K562 (cell line): Measurements from ENCODE around the gene PACS2. TPM values are rescaled to one million over a fixed set of nuclear protein-coding genes. Genes with fewer than 3 reads are reported as not detected.

ENCODE experiments used
- ATAC-seq: fragments of 200-7000 bp; cut with Tn5 transposase; 3 replicates; pipeline ENCODE4 v1.9.1; 2020; ENCODE audit warnings: moderate library complexity
- BruUV-seq: library from RNA; stranded (reverse); fragments of 400-500 nt; replicated peaks from 2 replicates; lab custom pipeline; 2021; lab: Mats Ljungman, UMichigan
- CTCF ChIA-PET: fragments of 300-600 bp; formaldehyde crosslinking; extraction: SDS; loops from one replicate; lab custom pipeline; 2021; ENCODE audit warnings: low intra/inter-chr PET ratio; lab: Yijun Ruan, JAX
- POLR2A ChIA-PET: fragments of 300-600, 350-650 bp; sonication (Branson Sonifier 250); formaldehyde crosslinking; extraction: SDS; loops from one replicate; lab custom pipeline; 2021; ENCODE audit warnings: antibody characterized with exemption, inconsistent platforms; lab: Yijun Ruan, JAX
- DNase-seq, 4 experiments: peaks; one replicate each; pipeline versions ENCODE4 v3.0.0 to v3.0.0-alpha.2; 2011 to 2018; ENCODE audit warnings: low spot score in 3 of 4, mixed read lengths in 3 of 4; ENCODE audit errors: extremely low read depth in 1 of 4
- FAIRE-seq: peaks from 2 replicates; lab custom pipeline; 2011; peaks lifted over from hg19 to GRCh38; lab: Jason Lieb, UNC
- H2AFZ ChIP-seq: 2 replicates; pipeline ENCODE4 v1.6.0; 2011; ENCODE audit warnings: low read depth, low read length, control low read depth, inconsistent platforms
- H3K27ac ChIP-seq: fragments of 200-600 bp; 3 replicates; pipeline ENCODE4 v1.8.0; 2011; ENCODE audit warnings: low read depth, mild to moderate bottlenecking, control low read depth, inconsistent platforms, low read length, moderate library complexity, mixed read lengths; ENCODE audit errors: extremely low read depth
- H3K27me3 ChIP-seq, 2 experiments: fragments of 300-600 bp in 1 of 2; 2 replicates in 1 of 2; 3 replicates in 1 of 2; pipeline versions ENCODE4 v1.6.0 to v1.8.0; 2011; ENCODE audit warnings: inconsistent platforms in 2 of 2, low read length in 2 of 2, mild to moderate bottlenecking in 1 of 2, mixed read lengths in 1 of 2, moderate library complexity in 1 of 2; ENCODE audit not compliant: control insufficient read depth in 2 of 2, insufficient read depth in 2 of 2
- H3K36me3 ChIP-seq: fragments of 300-600 bp; 3 replicates; pipeline ENCODE4 v1.8.0; 2011; ENCODE audit warnings: mild to moderate bottlenecking, low read length, inconsistent platforms; ENCODE audit not compliant: control insufficient read depth, insufficient read depth
- H3K4me1 ChIP-seq, 2 experiments: fragments of 200-600 bp in 1 of 2; replicated peaks in 1 of 2; 2 replicates in 1 of 2; 3 replicates in 1 of 2; pipeline versions ENCODE4 v1.5.1 to v1.8.0; 2011; ENCODE audit warnings: inconsistent platforms in 2 of 2, low read length in 2 of 2, mild to moderate bottlenecking in 1 of 2, mixed read lengths in 1 of 2, moderate library complexity in 1 of 2; ENCODE audit not compliant: control insufficient read depth in 2 of 2, insufficient read depth in 2 of 2
- H3K4me2 ChIP-seq: 2 replicates; pipeline ENCODE4 v1.6.1; 2011; ENCODE audit warnings: low read length, control low read depth, inconsistent platforms, mixed read lengths; ENCODE audit not compliant: insufficient read depth
- H3K4me3 ChIP-seq: fragments of 200-600 bp; sonication (generic), shearing (Covaris generic); 2 replicates; pipeline ENCODE4 v1.5.1; 2016; ENCODE audit warnings: control low read depth, inconsistent platforms
- H3K79me2 ChIP-seq: fragments of 200-600 bp; 3 replicates; pipeline ENCODE4 v1.8.0; 2011; ENCODE audit warnings: low read length, inconsistent platforms; ENCODE audit not compliant: control insufficient read depth, insufficient read depth
- H3K9ac ChIP-seq, 2 experiments: 2 replicates each; pipeline versions ENCODE4 v1.6.0 to v1.6.1; 2011; ENCODE audit warnings: low read depth in 2 of 2, low read length in 2 of 2, control low read depth in 1 of 2, inconsistent platforms in 1 of 2, mild to moderate bottlenecking in 1 of 2, mixed read lengths in 1 of 2; ENCODE audit not compliant: insufficient read depth in 1 of 2
- H3K9me1 ChIP-seq: one replicate; pipeline ENCODE4 v1.6.0; 2011; ENCODE audit warnings: inconsistent platforms, mild to moderate bottlenecking, low read length, moderate library complexity; ENCODE audit not compliant: control insufficient read depth, insufficient read depth
- H3K9me3 ChIP-seq: replicated peaks from 2 replicates; pipeline ENCODE4 v1.5.1; 2011; ENCODE audit warnings: low read depth, low read length, inconsistent platforms; ENCODE audit not compliant: control insufficient read depth, insufficient read depth
- H4K20me1 ChIP-seq: replicated peaks from 2 replicates; pipeline ENCODE4 v1.6.1; 2011; ENCODE audit warnings: low read length, inconsistent platforms, mixed read lengths; ENCODE audit not compliant: control insufficient read depth, insufficient read depth
- ETS2 ChIP-seq: IDR thresholded peaks from 2 replicates; pipeline ENCODE4 v1.6.1; 2016; ENCODE audit warnings: borderline replicate concordance, missing genetic modification characterization, mild to moderate bottlenecking, moderate library complexity, missing compliant biosample characterization; ENCODE audit not compliant: poor library complexity, severe bottlenecking
- EZH2 ChIP-seq: IDR thresholded peaks from 2 replicates; pipeline ENCODE4 v1.6.1; 2012; ENCODE audit warnings: low read depth, mild to moderate bottlenecking, inconsistent platforms, low read length, borderline replicate concordance
- HDAC2 ChIP-seq: fragments of 450-650 bp; IDR thresholded peaks from 2 replicates; pipeline ENCODE4 v1.6.1; 2016; ENCODE audit warnings: mild to moderate bottlenecking
- KAT2B ChIP-seq: IDR thresholded peaks from one replicate; pipeline ENCODE4 v1.6.1; 2012; ENCODE audit warnings: low read depth, mild to moderate bottlenecking, control low read depth, inconsistent platforms, low read length, moderate library complexity
- NCOA2 ChIP-seq, 2 experiments: fragments of 450-650 bp; IDR thresholded peaks; 2 replicates each; pipeline ENCODE4 v1.6.1; 2018; ENCODE audit warnings: mild to moderate bottlenecking in 2 of 2, moderate library complexity in 1 of 2; ENCODE audit not compliant: partially characterized antibody in 2 of 2
- RFX1 ChIP-seq: fragments of 450-650 bp; IDR thresholded peaks from 2 replicates; pipeline ENCODE4 v1.6.1; 2016; ENCODE audit warnings: mild to moderate bottlenecking, moderate library complexity
- SNRNP70 ChIP-seq: fragments of 200-400 bp; formaldehyde crosslinking; optimal IDR thresholded peaks from 2 replicates; pipeline ENCODE3; 2017; ENCODE audit warnings: low read depth, low read length
- ZBED1 ChIP-seq: IDR thresholded peaks from 2 replicates; pipeline ENCODE4 v1.6.1; 2014
- ZBTB1 ChIP-seq: sonication (generic); formaldehyde crosslinking; IDR thresholded peaks from 2 replicates; pipeline ENCODE4 v1.8.1; 2023; ENCODE audit warnings: missing genetic modification reagents, low read depth, mild to moderate bottlenecking, borderline replicate concordance
- ZBTB43 ChIP-seq: sonication (generic); formaldehyde crosslinking; IDR thresholded peaks from 2 replicates; pipeline ENCODE4 v1.8.0; 2023; ENCODE audit warnings: mild to moderate bottlenecking, missing genetic modification reagents
- ZNF143 ChIP-seq: sonication (generic); formaldehyde crosslinking; IDR thresholded peaks from 2 replicates; pipeline ENCODE4 v1.9.0; 2022; ENCODE audit warnings: mild to moderate bottlenecking, missing genetic modification reagents
- ZNF41 ChIP-seq: fragments of 250-450 bp; sonication (Bioruptor Pico); conservative IDR thresholded peaks from 2 replicates; pipeline ENCODE4 v1.4.0; 2020; ENCODE audit warnings: mild to moderate bottlenecking
- ZZZ3 ChIP-seq: fragments of 450-650 bp; IDR thresholded peaks from 2 replicates; pipeline ENCODE4 v1.6.1; 2016; ENCODE audit warnings: antibody characterized with exemption, mild to moderate bottlenecking, moderate library complexity
- WGBS: fragments of 100-300 bp; shearing (Covaris generic); methylation state at CpG from one replicate; pipeline ENCODE4 v1.1.6; 2016; ENCODE audit warnings: low coverage, mixed read lengths; ENCODE audit not compliant: insufficient coverage; ENCODE audit errors: missing lambda C conversion rate; 5-methylcytosine and 5-hydroxymethylcytosine counted together
- in situ Hi-C: fragments of 300-500 bp; cut with MboI; formaldehyde crosslinking; loops from 4 replicates; pipeline ENCODE4 v1.15.0; 2018; ENCODE audit warnings: inconsistent platforms, mixed read lengths
- intact Hi-C: fragments of 100-400 bp; cut with micrococcal nuclease; formaldehyde crosslinking; loops from 2 replicates; pipeline ENCODE4 v1.14.2; 2022
- polyA plus RNA-seq, 8 experiments: library from polyadenylated mRNA; depleted of rRNA in 4 of 8; stranded (reverse) in 5 of 8; unstranded in 3 of 8; fragments of >200 nt; fragmentation: Nextera tagmentation in 2 of 8; fragmentation: Illumina TruSeq in 1 of 8; extraction: Ambion mirVana in 2 of 8; extraction: Trizol in 1 of 8; gene quantifications; 2 replicates each; pipeline versions ENCODE4 v1.2.1 to v1.2.3, GENCODE V29; 2011 to 2014; ENCODE audit warnings: inconsistent platforms in 1 of 8, missing spikeins in 1 of 8
- total RNA-seq, 7 experiments: library from RNA; depleted of rRNA in 6 of 7; stranded (reverse); fragments of >200 nt in 6 of 7; fragmentation: Illumina TruSeq in 2 of 7; extraction: Trizol in 2 of 7; gene quantifications; 2 replicates each; pipeline versions ENCODE4 v1.2.1 to v1.2.3, GENCODE V29; 2011 to 2021; ENCODE audit warnings: low replicate concordance in 1 of 7

PACS2 gene
- total and polyA plus RNA-seq, 9 of the 15 experiments (the other 6 are each of a cell fraction or from before 2014, with no cell fraction given) = 0.11 to 20.8 (median 9.9) TPM

GRCh38 chr14:105337433-105337832 is 22.9 kb downstream of the PACS2 start:
- Histone ChIP-seq H3K27me3 (no peaks in the 10 kb centered on the region), H4K20me1 (0 out of 2 replicates have a peak, but pooled peaks cover 4% of the 10 kb centered on the region), H3K9ac (peak overlapping the region in 1 of 2 experiments; percentile 48; a peak in 1 of 4 replicates), H3K36me3 (no peaks in the 10 kb centered on the region), H3K4me1 (peaks cover 0 to 37% of the 10 kb centered on the region in 2 experiments; a peak in 2 of 5 replicates), H2AFZ (no peak overlapping the region), H3K79me2 (no peaks in the 10 kb centered on the region; the same call in 2 of the 3 replicates), H3K4me3 (no peak overlapping the region), H3K27ac (no peak overlapping the region), H3K4me2 (no peak overlapping the region), H3K9me1 (no peaks in the 10 kb centered on the region), H3K9me3 (no peaks in the 10 kb centered on the region)
- DNase-seq = no peak
- WGBS = 64% methylated on average over 4 of the region's 6 CpGs
- intact Hi-C loops = no loop called here
- POLR2A ChIA-PET = no interaction called here
- CTCF ChIA-PET = no interaction called here
- in situ Hi-C loops = no loop called here
- no TSS peak for BruUV-seq
- ATAC-seq = no peak
- no peak for FAIRE-seq
- no peak for TF ChIP-seq SNRNP70
- no peak for TF ChIP-seq ETS2 (tag)
- TF ChIP-seq ZBTB43 (CRISPR knock-in tag) = no peak
- no peak for TF ChIP-seq NCOA2 (IDR thresholded peaks at IDR 0.05; ENCODE audit: partially characterized antibody in 2 of 2)
- TF ChIP-seq ZZZ3 = no peak
- no peak for TF ChIP-seq ZBED1
- TF ChIP-seq KAT2B = no peak
- no peak for TF ChIP-seq ZBTB1
- no peak for TF ChIP-seq EZH2
- no peak for TF ChIP-seq RFX1
- no peak for TF ChIP-seq ZNF143 (CRISPR knock-in tag)
- no peak for TF ChIP-seq ZNF41
- TF ChIP-seq HDAC2 = no peak
